ENCODE results near the gene CNOT3. TPM values are rescaled to one million over a fixed set of nuclear protein-coding genes. Genes with fewer than 3 reads are reported as not detected.

CNOT3 gene
- total RNA-seq (11.6 and 12.0 TPM in 2 replicates), polyA plus RNA-seq (49.3 and 50.1 TPM in 2 replicates)

DNA sequence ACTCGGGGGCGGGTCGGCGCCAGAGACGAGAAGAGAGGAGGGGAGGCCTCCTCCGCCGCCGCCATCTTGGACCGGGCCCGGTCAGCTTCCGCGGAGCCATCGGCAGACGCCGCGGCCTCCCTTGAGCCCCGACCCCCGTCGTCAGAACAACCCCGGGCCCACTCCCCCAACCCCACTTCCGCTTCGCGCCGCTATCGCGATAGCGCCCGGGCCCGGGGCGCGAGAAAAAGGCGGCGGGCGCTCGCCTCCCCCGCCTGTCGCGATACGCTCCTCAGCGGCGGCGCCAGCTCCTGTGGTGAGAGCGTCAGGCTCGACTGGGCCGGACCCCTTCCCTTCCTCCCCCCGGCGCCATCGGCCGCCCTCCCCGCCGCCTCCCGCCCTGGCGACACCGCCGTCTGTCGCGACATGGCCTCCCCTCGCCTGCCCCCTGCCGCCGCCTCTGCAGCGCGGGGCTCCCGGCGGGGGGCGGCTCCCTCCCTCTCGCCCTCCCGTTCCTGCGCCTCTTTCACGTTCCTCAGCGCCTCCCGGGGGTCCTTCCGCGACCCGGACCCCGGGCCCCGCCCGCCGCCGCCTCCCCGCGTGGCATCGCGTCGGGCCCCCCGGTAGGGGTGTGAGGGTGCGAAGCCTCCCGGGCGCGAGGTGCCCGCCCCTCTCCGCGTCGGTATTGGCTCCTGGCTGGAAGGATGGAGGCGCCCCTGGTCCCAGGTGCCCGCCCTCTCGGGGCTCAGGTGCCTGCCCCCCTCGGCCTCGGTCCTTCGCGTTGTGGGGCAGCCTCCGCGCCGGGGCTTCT is at the start of gene CNOT3:
Gene CNOT3, plus strand, starts transcription at position 64 of the 790 bp plus-strand sequence. CDS start 5,217 bp downstream, outside the sequence.
- TF ChIP-seq EZH2phosphoT487 (IDR thresholded peaks at IDR 0.05; ENCODE audit: low read depth, severe bottlenecking, unreplicated experiment), result no peak
- no peak for TF ChIP-seq EZH2 (IDR thresholded peaks at IDR 0.05; ENCODE audit: borderline replicate concordance)
- TF ChIP-seq, protein P1, sequence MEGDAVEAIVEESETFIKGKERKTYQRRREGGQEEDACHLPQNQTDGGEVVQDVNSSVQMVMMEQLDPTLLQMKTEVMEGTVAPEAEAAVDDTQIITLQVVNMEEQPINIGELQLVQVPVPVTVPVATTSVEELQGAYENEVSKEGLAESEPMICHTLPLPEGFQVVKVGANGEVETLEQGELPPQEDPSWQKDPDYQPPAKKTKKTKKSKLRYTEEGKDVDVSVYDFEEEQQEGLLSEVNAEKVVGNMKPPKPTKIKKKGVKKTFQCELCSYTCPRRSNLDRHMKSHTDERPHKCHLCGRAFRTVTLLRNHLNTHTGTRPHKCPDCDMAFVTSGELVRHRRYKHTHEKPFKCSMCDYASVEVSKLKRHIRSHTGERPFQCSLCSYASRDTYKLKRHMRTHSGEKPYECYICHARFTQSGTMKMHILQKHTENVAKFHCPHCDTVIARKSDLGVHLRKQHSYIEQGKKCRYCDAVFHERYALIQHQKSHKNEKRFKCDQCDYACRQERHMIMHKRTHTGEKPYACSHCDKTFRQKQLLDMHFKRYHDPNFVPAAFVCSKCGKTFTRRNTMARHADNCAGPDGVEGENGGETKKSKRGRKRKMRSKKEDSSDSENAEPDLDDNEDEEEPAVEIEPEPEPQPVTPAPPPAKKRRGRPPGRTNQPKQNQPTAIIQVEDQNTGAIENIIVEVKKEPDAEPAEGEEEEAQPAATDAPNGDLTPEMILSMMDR (IDR thresholded peaks at IDR 0.05; ENCODE audit: poor library complexity), result peak; percentile 12
- H2AFZ ChIP-seq, result peak within 1 kb of the TSS; percentile 21
- H3K27ac ChIP-seq, result peak within 1 kb of the TSS; percentile 76
- no peaks in the 10 kb centered on the region for H3K9me3 ChIP-seq (ENCODE audit: low read depth)
- peaks cover 49% of the 10 kb centered on the region for H4K20me1 ChIP-seq (ENCODE audit: insufficient read depth, poor library complexity, severe bottlenecking)
- WGBS (ENCODE audit: low lambda C conversion rate, missing lambda C conversion rate), result 0% methylated on average over 1 of the region's 103 CpGs
- peaks cover 51% of the 10 kb centered on the region for H3K79me2 ChIP-seq
- H3K27me3 ChIP-seq, result no peaks in the 10 kb centered on the region
- H3K4me2 ChIP-seq, result peak within 1 kb of the TSS; percentile 94
- no peaks in the 10 kb centered on the region for H3K36me3 ChIP-seq (replicated peaks; ENCODE audit: insufficient read depth, low read depth)
- peak; percentile 50 for DNase-seq (ENCODE audit: low spot score)
- no peaks in the 10 kb centered on the region for H3K9me2 ChIP-seq (replicated peaks; ENCODE audit: insufficient read depth)
- peak within 1 kb of the TSS; percentile 32 for H3K4me3 ChIP-seq
- H3K4me1 ChIP-seq (ENCODE audit: insufficient read depth), result peaks cover 11% of the 10 kb centered on the region

DNA sequence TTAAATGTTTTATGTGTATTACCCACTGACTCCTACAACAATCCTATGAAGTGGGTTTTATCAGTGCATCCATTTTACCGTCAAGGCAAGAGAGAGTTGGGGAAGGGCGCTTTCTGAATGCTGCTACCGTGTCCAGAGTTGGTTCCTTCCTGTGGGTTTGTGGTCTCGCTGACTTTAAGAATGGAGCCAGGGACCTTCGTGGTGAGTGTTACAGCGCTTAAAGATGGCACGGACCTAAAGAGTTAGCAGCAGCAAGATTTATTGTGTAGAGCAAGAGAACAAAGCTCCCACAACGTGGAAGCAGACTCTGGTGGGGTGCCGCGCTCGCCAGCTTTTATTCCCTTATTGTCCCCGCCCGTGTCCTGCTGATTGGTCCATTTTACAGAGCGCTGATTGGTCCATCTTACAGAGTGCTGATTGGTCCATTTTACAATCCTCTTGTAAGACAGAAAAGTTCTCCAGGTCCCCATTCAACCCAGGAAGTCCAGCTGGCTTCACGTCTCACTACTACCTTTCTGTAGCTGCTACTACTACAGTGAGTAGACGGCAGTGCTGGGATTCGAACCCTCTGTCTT is 43.0 kb upstream of the CNOT3 start:
- WGBS (ENCODE audit: low lambda C conversion rate, missing lambda C conversion rate), result 87% methylated on average over 17 of the region's 17 CpGs
- no peaks in the 10 kb centered on the region for H3K79me2 ChIP-seq
- H2AFZ ChIP-seq, result no peak overlapping the region
- no peak overlapping the region for H3K27ac ChIP-seq
- no peak overlapping the region for H3K4me2 ChIP-seq
- H3K4me3 ChIP-seq, result no peak overlapping the region
- H3K27me3 ChIP-seq, result peaks cover 16% of the 10 kb centered on the region
- peaks cover 10% of the 10 kb centered on the region for H3K4me1 ChIP-seq (ENCODE audit: insufficient read depth)
- TF ChIP-seq, protein P1 (IDR thresholded peaks at IDR 0.05; ENCODE audit: poor library complexity), result no peak
- TF ChIP-seq EZH2phosphoT487 (IDR thresholded peaks at IDR 0.05; ENCODE audit: low read depth, severe bottlenecking, unreplicated experiment) (no peak), EZH2 (IDR thresholded peaks at IDR 0.05; ENCODE audit: borderline replicate concordance) (no peak)
- H3K9me2 ChIP-seq (replicated peaks; ENCODE audit: insufficient read depth), result no peaks in the 10 kb centered on the region
- no peaks in the 10 kb centered on the region for H4K20me1 ChIP-seq (ENCODE audit: insufficient read depth, poor library complexity, severe bottlenecking)
- H3K9me3 ChIP-seq (ENCODE audit: low read depth), result no peaks in the 10 kb centered on the region
- DNase-seq (ENCODE audit: low spot score), result no peak
- no peaks in the 10 kb centered on the region for H3K36me3 ChIP-seq (replicated peaks; ENCODE audit: insufficient read depth, low read depth)

DNA sequence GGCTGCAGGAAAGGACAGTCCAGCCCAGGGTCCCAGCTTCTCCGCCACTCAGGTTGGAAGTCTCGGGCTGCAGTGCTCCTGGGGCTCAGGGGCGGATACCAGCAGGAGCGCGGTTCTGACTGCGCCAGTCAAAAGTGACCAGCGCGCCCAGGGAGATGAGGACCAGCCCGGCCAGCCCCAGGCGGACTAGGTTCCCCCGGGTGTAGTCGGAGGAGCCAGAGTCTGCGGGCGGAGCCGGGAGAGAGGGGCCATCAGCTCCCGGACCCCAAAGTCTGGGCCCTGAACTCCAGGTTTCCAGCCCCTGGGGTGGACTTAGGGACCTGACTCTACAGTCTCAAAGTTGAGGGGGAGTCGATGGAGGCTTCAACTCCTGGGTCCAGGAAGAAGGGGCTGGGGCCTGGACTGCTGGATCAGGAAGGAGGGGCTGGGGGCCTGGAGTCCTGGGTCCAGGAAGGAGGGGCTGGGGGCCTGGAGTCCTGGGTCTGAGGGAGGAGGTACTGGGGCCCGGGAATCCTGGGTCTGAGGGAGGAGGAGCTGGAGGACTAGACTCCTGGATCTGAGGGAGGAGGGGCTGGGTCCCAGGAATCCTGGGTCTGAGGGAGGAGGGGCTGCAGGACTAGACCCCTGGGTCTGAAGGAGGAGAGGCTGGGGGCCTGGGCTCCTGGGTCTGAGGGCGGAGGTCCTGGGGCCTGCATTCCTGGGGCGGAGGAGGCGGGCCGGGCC is 42.3 kb upstream of the CNOT3 start:
- peak overlapping the region; percentile 36 for H3K4me3 ChIP-seq
- H2AFZ ChIP-seq, result peak overlapping the region; percentile 51
- no peak for DNase-seq (ENCODE audit: low spot score)
- TF ChIP-seq, protein P1 (IDR thresholded peaks at IDR 0.05; ENCODE audit: poor library complexity), result no peak
- TF ChIP-seq EZH2 (IDR thresholded peaks at IDR 0.05; ENCODE audit: borderline replicate concordance) (no peak), EZH2phosphoT487 (IDR thresholded peaks at IDR 0.05; ENCODE audit: low read depth, severe bottlenecking, unreplicated experiment) (no peak)
- no peaks in the 10 kb centered on the region for H3K9me2 ChIP-seq (replicated peaks; ENCODE audit: insufficient read depth)
- H3K4me2 ChIP-seq, result peak overlapping the region; percentile 90
- WGBS (ENCODE audit: low lambda C conversion rate, missing lambda C conversion rate), result 86% methylated on average over 16 of the region's 22 CpGs
- H3K36me3 ChIP-seq (replicated peaks; ENCODE audit: insufficient read depth, low read depth), result no peaks in the 10 kb centered on the region
- no peaks in the 10 kb centered on the region for H3K9me3 ChIP-seq (ENCODE audit: low read depth)
- H3K27me3 ChIP-seq, result peaks cover 16% of the 10 kb centered on the region
- H3K4me1 ChIP-seq (ENCODE audit: insufficient read depth), result peaks cover 10% of the 10 kb centered on the region
- H4K20me1 ChIP-seq (ENCODE audit: insufficient read depth, poor library complexity, severe bottlenecking), result no peaks in the 10 kb centered on the region
- no peaks in the 10 kb centered on the region for H3K79me2 ChIP-seq
- no peak overlapping the region for H3K27ac ChIP-seq
